PC-3 (cell line): ENCODE results near the gene CDO1. TPM values are rescaled to one million over a fixed set of nuclear protein-coding genes. Genes with fewer than 3 reads are reported as not detected.

Experiments used
- ATAC-seq: fragments of 200-7000 bp; cut with Tn5 transposase; 2 replicates; pipeline ENCODE4 v1.9.1; 2020; ENCODE audit warnings: mild to moderate bottlenecking, moderate library complexity
- Bru-seq: library from RNA; stranded (reverse); fragments of 400-500 nt; gene quantifications from one replicate; lab custom pipeline; 2021; lab: Mats Ljungman, UMichigan
- BruChase-seq, 2 experiments: library from RNA; stranded (reverse); fragments of 400-500 nt; gene quantifications; one replicate each; lab custom pipeline; 2021; lab: Mats Ljungman, UMichigan
- BruUV-seq: library from RNA; stranded (reverse); fragments of 400-500 nt; replicated peaks from 2 replicates; lab custom pipeline; 2021; lab: Mats Ljungman, UMichigan
- CTCF ChIA-PET: fragments of 300-600 bp; sonication (Branson Sonifier 250); formaldehyde crosslinking; loops from one replicate; lab custom pipeline; 2022; ENCODE audit warnings: antibody characterized with exemption; lab: Charles Lee
- POLR2A ChIA-PET: fragments of 300-600 bp; sonication (Branson Sonifier 250); formaldehyde crosslinking; loops from one replicate; lab custom pipeline; 2022; ENCODE audit warnings: antibody characterized with exemption; ENCODE audit not compliant: unreplicated experiment; lab: Charles Lee
- DNase-seq: peaks from one replicate; pipeline ENCODE4 v3.0.0-alpha.2; 2015
- H2AFZ ChIP-seq: fragments of 300-600 bp; sonication (generic); 2 replicates; pipeline ENCODE4 v1.6.0; 2016; ENCODE audit warnings: antibody characterized with exemption, low read length
- H3F3A ChIP-seq: fragments of 300-600 bp; sonication (generic); one replicate; pipeline ENCODE4 v1.6.0; 2017; ENCODE audit warnings: antibody characterized with exemption, low read length, control low read depth, mild to moderate bottlenecking; ENCODE audit not compliant: unreplicated experiment
- H3K27ac ChIP-seq: fragments of 300-600 bp; sonication (generic); 2 replicates; pipeline ENCODE4 v1.5.1; 2016; ENCODE audit warnings: mild to moderate bottlenecking, low read length
- H3K27me3 ChIP-seq: fragments of 300-600 bp; sonication (generic); 2 replicates; pipeline ENCODE4 v1.6.1; 2016; ENCODE audit warnings: low read length, mixed read lengths
- H3K36me3 ChIP-seq: fragments of 300-600 bp; sonication (generic); 2 replicates; pipeline ENCODE4 v1.6.1; 2016; ENCODE audit warnings: low read depth, mixed run types, low read length, mixed read lengths
- H3K4me1 ChIP-seq: fragments of 300-600 bp; sonication (generic); 2 replicates; pipeline ENCODE4 v1.5.1; 2016; ENCODE audit warnings: low read length; ENCODE audit not compliant: insufficient read depth
- H3K4me2 ChIP-seq: fragments of 300-600 bp; sonication (generic); 2 replicates; pipeline ENCODE4 v1.6.0; 2016; ENCODE audit warnings: low read length
- H3K4me3 ChIP-seq: fragments of 300-600 bp; sonication (generic); 2 replicates; pipeline ENCODE4 v1.5.1; 2016; ENCODE audit warnings: mild to moderate bottlenecking, low read length, mixed read lengths
- H3K79me2 ChIP-seq: fragments of 300-600 bp; sonication (generic); 2 replicates; pipeline ENCODE4 v1.6.1; 2017; ENCODE audit warnings: low read length, mixed read lengths
- H3K9ac ChIP-seq: fragments of 300-600 bp; sonication (generic); 2 replicates; pipeline ENCODE4 v1.6.0; 2016; ENCODE audit warnings: mild to moderate bottlenecking, low read length
- H3K9me2 ChIP-seq: fragments of 300-600 bp; sonication (generic); replicated peaks from 2 replicates; pipeline ENCODE4 v1.6.1; 2016; ENCODE audit warnings: mixed run types, low read length, mixed read lengths
- H3K9me3 ChIP-seq: fragments of 300-600 bp; sonication (generic); 2 replicates; pipeline ENCODE4 v1.6.1; 2016; ENCODE audit warnings: low read length, mixed read lengths
- H4K20me1 ChIP-seq: fragments of 300-600 bp; sonication (generic); 2 replicates; pipeline ENCODE4 v1.6.1; 2016; ENCODE audit warnings: low read length, mixed read lengths
- EZH2 ChIP-seq: fragments of 300-600 bp; sonication (generic); IDR thresholded peaks from one replicate; pipeline ENCODE4 v1.6.1; 2017; ENCODE audit warnings: antibody characterized with exemption, mild to moderate bottlenecking, low read length; ENCODE audit not compliant: unreplicated experiment
- EZH2phosphoT487 ChIP-seq: fragments of 300-600 bp; sonication (generic); IDR thresholded peaks from 2 replicates; pipeline ENCODE4 v1.6.1; 2018; ENCODE audit warnings: mild to moderate bottlenecking, antibody characterized with exemption, low read length, borderline replicate concordance
- intact Hi-C: fragments of 100-400 bp; cut with micrococcal nuclease; formaldehyde crosslinking; loops from 2 replicates; pipeline ENCODE4 v1.9.0; 2023
- long read RNA-seq: library from polyadenylated mRNA; unstranded; transcript quantifications from one replicate; pipeline ENCODE4 v2.0.0, GENCODE V29; 2021; ENCODE audit not compliant: unreplicated experiment
- total RNA-seq: library from RNA; depleted of rRNA; stranded (reverse); fragments of >200 nt; gene quantifications from 2 replicates; pipeline ENCODE4 v1.2.3, GENCODE V29; 2014; rRNA removed
- TF ChIP-seq, protein P1 (sequence below): fragments of 300-600 bp; sonication (generic); conservative IDR thresholded peaks from 2 replicates; pipeline ENCODE4 v1.5.1; 2017; ENCODE audit warnings: antibody characterized with exemption, low read depth, mild to moderate bottlenecking, low read length

Gene CDO1
- total RNA-seq (not detected in 2 replicates), Bru-seq, nascent RNA (percentile 16 among the genes with signal in this experiment), BruChase-seq, experiment 1, labeled RNA remaining after a 6-hour chase (percentile 42 among the genes with signal in this experiment), BruChase-seq, experiment 2, labeled RNA remaining after a 2-hour chase (percentile 53 among the genes with signal in this experiment)
- long read RNA-seq: 0 reads

- no peaks in the 10 kb centered on the region for H3K36me3 ChIP-seq
- no peak for TF ChIP-seq EZH2phosphoT487
- TF ChIP-seq, protein P1, sequence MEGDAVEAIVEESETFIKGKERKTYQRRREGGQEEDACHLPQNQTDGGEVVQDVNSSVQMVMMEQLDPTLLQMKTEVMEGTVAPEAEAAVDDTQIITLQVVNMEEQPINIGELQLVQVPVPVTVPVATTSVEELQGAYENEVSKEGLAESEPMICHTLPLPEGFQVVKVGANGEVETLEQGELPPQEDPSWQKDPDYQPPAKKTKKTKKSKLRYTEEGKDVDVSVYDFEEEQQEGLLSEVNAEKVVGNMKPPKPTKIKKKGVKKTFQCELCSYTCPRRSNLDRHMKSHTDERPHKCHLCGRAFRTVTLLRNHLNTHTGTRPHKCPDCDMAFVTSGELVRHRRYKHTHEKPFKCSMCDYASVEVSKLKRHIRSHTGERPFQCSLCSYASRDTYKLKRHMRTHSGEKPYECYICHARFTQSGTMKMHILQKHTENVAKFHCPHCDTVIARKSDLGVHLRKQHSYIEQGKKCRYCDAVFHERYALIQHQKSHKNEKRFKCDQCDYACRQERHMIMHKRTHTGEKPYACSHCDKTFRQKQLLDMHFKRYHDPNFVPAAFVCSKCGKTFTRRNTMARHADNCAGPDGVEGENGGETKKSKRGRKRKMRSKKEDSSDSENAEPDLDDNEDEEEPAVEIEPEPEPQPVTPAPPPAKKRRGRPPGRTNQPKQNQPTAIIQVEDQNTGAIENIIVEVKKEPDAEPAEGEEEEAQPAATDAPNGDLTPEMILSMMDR: no peak
- no peak for TF ChIP-seq EZH2
- intact Hi-C loops: no loop called here
- no peak within 1 kb of the TSS for H2AFZ ChIP-seq
- no peak within 1 kb of the TSS for H3K9ac ChIP-seq
- H3K27ac ChIP-seq: no peak within 1 kb of the TSS
- no peaks in the 10 kb centered on the region for H3F3A ChIP-seq
- no peak within 1 kb of the TSS for H3K4me3 ChIP-seq
- H3K79me2 ChIP-seq: no peaks in the 10 kb centered on the region
- no peaks in the 10 kb centered on the region for H4K20me1 ChIP-seq
- ATAC-seq (no peak), DNase-seq (no peak)
- no peaks in the 10 kb centered on the region for H3K9me2 ChIP-seq
- H3K9me3 ChIP-seq: no peaks in the 10 kb centered on the region
- H3K4me1 ChIP-seq: no peaks in the 10 kb centered on the region
- CTCF ChIA-PET: no interaction called here
- BruUV-seq: no TSS peak
- POLR2A ChIA-PET: no interaction called here
- no peak within 1 kb of the TSS for H3K4me2 ChIP-seq
- H3K27me3 ChIP-seq: peaks cover 26% of the 10 kb centered on the region; the same call in 1 of the 2 replicates
These were observed at the start of gene CDO1 for GRCh38 chr5:115816226-115817081. CDO1 (minus strand) TSS chr5:115816659; CDS start chr5:115816397, 262 bp downstream.

- no peak for ATAC-seq
- Histone ChIP-seq H3K4me3 (no peak overlapping the region), H3K27me3 (no peaks in the 10 kb centered on the region), H3K79me2 (peaks cover 24% of the 10 kb centered on the region), H3K36me3 (no peaks in the 10 kb centered on the region), H3F3A (no peaks in the 10 kb centered on the region), H2AFZ (no peak overlapping the region), H3K9me2 (no peaks in the 10 kb centered on the region), H3K9me3 (no peaks in the 10 kb centered on the region), H3K4me2 (no peak overlapping the region), H3K27ac (no peak overlapping the region), H3K9ac (no peak overlapping the region), H4K20me1 (0 out of 2 replicates have a peak, but pooled peaks cover 4% of the 10 kb centered on the region), H3K4me1 (peaks cover 16% of the 10 kb centered on the region)
- ChIA-PET CTCF (no interaction called here), POLR2A (no interaction called here)
- no peak for TF ChIP-seq EZH2
- TF ChIP-seq EZH2phosphoT487: no peak
- TF ChIP-seq, protein P1: no peak
- DNase-seq: no peak
- BruUV-seq: no TSS peak
- intact Hi-C loops: loop anchor here (2.0 kb wide), 1 partner anchor 17 kb away; no protein-coding TSS in a partner anchor
These were observed 42.9 kb upstream of the CDO1 start for GRCh38 chr5:115859378-115859777.
